IMR-90 (cell line): ENCODE results near the gene UBA1. TPM values are rescaled to one million over a fixed set of nuclear protein-coding genes. Genes with fewer than 3 reads are reported as not detected.

Experiments
- ATAC-seq: fragments of 200-7000 bp; cut with Tn5 transposase; 2 replicates; pipeline ENCODE4 v1.9.1; 2020; ENCODE audit warnings: low read depth, mild to moderate bottlenecking, moderate library complexity
- BruUV-seq: library from RNA; stranded (reverse); fragments of 400-500 nt; replicated peaks from 2 replicates; lab custom pipeline; 2021; lab: Mats Ljungman, UMichigan
- CTCF ChIA-PET: fragments of 300-600 bp; formaldehyde crosslinking; extraction: SDS; loops from one replicate; lab custom pipeline; 2021; ENCODE audit warnings: antibody characterized with exemption; lab: Yijun Ruan, JAX
- POLR2A ChIA-PET: fragments of 300-600 bp; sonication (Branson Sonifier 250); formaldehyde crosslinking; loops from one replicate; lab custom pipeline; 2022; ENCODE audit warnings: antibody characterized with exemption; ENCODE audit not compliant: unreplicated experiment; lab: Charles Lee
- DNase-seq: peaks from one replicate; pipeline ENCODE4 v3.0.0; 2013
- H2AFZ ChIP-seq: replicated peaks from 2 replicates; pipeline ENCODE3; 2013; ENCODE audit warnings: low read length, mild to moderate bottlenecking; ENCODE audit not compliant: poor library complexity
- H2AK5ac ChIP-seq: 2 replicates; pipeline ENCODE4 v1.6.1; 2013; ENCODE audit warnings: low read depth, low read length, inconsistent platforms
- H2AK9ac ChIP-seq: replicated peaks from 2 replicates; pipeline ENCODE3; 2013; ENCODE audit warnings: mild to moderate bottlenecking, low read depth, low read length, moderate library complexity; ENCODE audit not compliant: poor library complexity
- H2BK120ac ChIP-seq: 2 replicates; pipeline ENCODE4 v1.6.1; 2013; ENCODE audit warnings: low read depth, low read length, inconsistent platforms
- H2BK15ac ChIP-seq: 3 replicates; pipeline ENCODE4 v1.6.1; 2013; ENCODE audit warnings: low read depth, low read length, inconsistent platforms
- H2BK20ac ChIP-seq: 2 replicates; pipeline ENCODE4 v1.6.1; 2013; ENCODE audit warnings: low read depth, mild to moderate bottlenecking, inconsistent platforms, low read length, moderate library complexity
- H2BK5ac ChIP-seq: 2 replicates; pipeline ENCODE4 v1.6.1; 2013; ENCODE audit warnings: mild to moderate bottlenecking, low read depth, low read length, inconsistent platforms; ENCODE audit not compliant: poor library complexity, severe bottlenecking
- H3K14ac ChIP-seq: replicated peaks from 2 replicates; pipeline ENCODE4 v1.6.1; 2013; ENCODE audit warnings: low read depth, low read length, inconsistent platforms
- H3K18ac ChIP-seq: 2 replicates; pipeline ENCODE4 v1.6.1; 2013; ENCODE audit warnings: low read depth, low read length, control low read depth
- H3K23ac ChIP-seq: 2 replicates; pipeline ENCODE4 v1.6.1; 2013; ENCODE audit warnings: low read depth, low read length, inconsistent platforms
- H3K27ac ChIP-seq: 2 replicates; pipeline ENCODE4 v1.5.1; 2013; ENCODE audit warnings: mild to moderate bottlenecking, control low read depth, low read length; ENCODE audit not compliant: insufficient read depth
- H3K27me3 ChIP-seq: 2 replicates; pipeline ENCODE4 v1.6.1; 2013; ENCODE audit warnings: low read length; ENCODE audit not compliant: control insufficient read depth, insufficient read depth
- H3K36me3 ChIP-seq: 2 replicates; pipeline ENCODE4 v1.6.1; 2013; ENCODE audit warnings: low read length, mixed read lengths; ENCODE audit not compliant: control insufficient read depth, insufficient read depth
- H3K4ac ChIP-seq: 2 replicates; pipeline ENCODE4 v1.6.1; 2013; ENCODE audit warnings: low read depth, low read length, inconsistent platforms
- H3K4me1 ChIP-seq: 2 replicates; pipeline ENCODE4 v1.6.1; 2013; ENCODE audit warnings: low read length, mixed read lengths; ENCODE audit not compliant: control insufficient read depth, insufficient read depth
- H3K4me2 ChIP-seq: 2 replicates; pipeline ENCODE4 v1.6.1; 2013; ENCODE audit warnings: low read depth, mild to moderate bottlenecking, control low read depth, low read length, moderate library complexity
- H3K4me3 ChIP-seq: 2 replicates; pipeline ENCODE4 v1.5.1; 2013; ENCODE audit warnings: low read depth, mild to moderate bottlenecking, control low read depth, low read length, moderate library complexity; ENCODE audit not compliant: insufficient read depth
- H3K56ac ChIP-seq: 2 replicates; pipeline ENCODE4 v1.6.1; 2013; ENCODE audit warnings: low read length, inconsistent platforms; ENCODE audit not compliant: insufficient read depth; ENCODE audit errors: extremely low read depth
- H3K79me1 ChIP-seq, 2 experiments: 2 replicates each; pipeline ENCODE4 v1.6.1; 2013; ENCODE audit warnings: low read length in 2 of 2, inconsistent platforms in 1 of 2, low read depth in 1 of 2
- H3K9ac ChIP-seq: 2 replicates; pipeline ENCODE4 v1.6.1; 2013; ENCODE audit warnings: low read depth, low read length, control low read depth
- H3K9me1 ChIP-seq: 2 replicates; pipeline ENCODE4 v1.6.1; 2013; ENCODE audit warnings: low read length, inconsistent platforms; ENCODE audit not compliant: insufficient read depth
- H3K9me3 ChIP-seq: 2 replicates; pipeline ENCODE4 v1.6.1; 2013; ENCODE audit warnings: low read length; ENCODE audit not compliant: control insufficient read depth, insufficient read depth
- H4K20me1 ChIP-seq: 2 replicates; pipeline ENCODE4 v1.6.1; 2013; ENCODE audit warnings: low read length, inconsistent platforms; ENCODE audit not compliant: insufficient read depth
- H4K5ac ChIP-seq: 2 replicates; pipeline ENCODE4 v1.6.1; 2013; ENCODE audit warnings: mild to moderate bottlenecking, low read depth, low read length, control low read depth
- H4K8ac ChIP-seq, 2 experiments: 2 replicates each; pipeline ENCODE4 v1.6.1; 2013; ENCODE audit warnings: low read depth in 2 of 2, low read length in 2 of 2, control low read depth in 1 of 2, inconsistent platforms in 1 of 2
- H4K91ac ChIP-seq: 2 replicates; pipeline ENCODE4 v1.6.1; 2013; ENCODE audit warnings: low read depth, low read length, inconsistent platforms; ENCODE audit not compliant: insufficient read depth
- BHLHE40 ChIP-seq: fragments of 150-350 bp; IDR thresholded peaks from 2 replicates; pipeline ENCODE4 v1.6.1; 2016; ENCODE audit warnings: mild to moderate bottlenecking, low read depth, low read length
- CEBPB ChIP-seq: IDR thresholded peaks from 2 replicates; pipeline ENCODE4 v1.6.1; 2012; ENCODE audit warnings: low read depth, low read length, improper control_type of control experiment
- CHD1 ChIP-seq: IDR thresholded peaks from 2 replicates; pipeline ENCODE4 v1.6.1; 2012; ENCODE audit warnings: low read depth, low read length, improper control_type of control experiment
- CTCF ChIP-seq: conservative IDR thresholded peaks from 2 replicates; pipeline ENCODE4 v1.5.1; 2012; ENCODE audit warnings: mild to moderate bottlenecking, low read depth, low read length, improper control_type of control experiment
- MXI1 ChIP-seq: IDR thresholded peaks from 2 replicates; pipeline ENCODE4 v1.6.1; 2012; ENCODE audit warnings: low read depth, mild to moderate bottlenecking, low read length, moderate library complexity, borderline replicate concordance
- NFE2L2 ChIP-seq: fragments of 150-350 bp; IDR thresholded peaks from 2 replicates; pipeline ENCODE4 v1.6.1; 2016; ENCODE audit warnings: low read depth, mild to moderate bottlenecking, low read length
- WGBS, 2 experiments: methylation state at CpG; one replicate each; pipeline versions ENCODE4 v1.1.5 to v1.1.7; 2013; ENCODE audit warnings: missing lambda C conversion rate in 2 of 2; ENCODE audit not compliant: insufficient read length in 1 of 2; ENCODE audit errors: extremely low coverage in 2 of 2; 5-methylcytosine and 5-hydroxymethylcytosine counted together
- dilution Hi-C: fragments of 300-500 bp; cut with HindIII; formaldehyde crosslinking; loops from one replicate; pipeline ENCODE4 v1.14.3; 2018; ENCODE audit warnings: low sequenced_read_pairs; ENCODE audit not compliant: unreplicated experiment
- in situ Hi-C: fragments of 300-500 bp; cut with MboI; formaldehyde crosslinking; loops from 3 replicates; pipeline ENCODE4 v1.14.3; 2019; ENCODE audit warnings: low sequenced_read_pairs, inconsistent platforms, mixed read lengths
- intact Hi-C: fragments of 100-400 bp; cut with micrococcal nuclease; formaldehyde crosslinking; loops from 2 replicates; pipeline ENCODE4 v1.10.0; 2022
- polyA plus RNA-seq, 3 experiments: library from polyadenylated mRNA; depleted of rRNA; stranded (reverse); fragments of >200 nt; gene quantifications; 2 replicates each; pipeline ENCODE4 v1.2.3, GENCODE V29; 2012; ENCODE audit warnings: low replicate concordance in 1 of 3
- total RNA-seq: library from RNA; depleted of rRNA; stranded (reverse); fragments of >200 nt; gene quantifications from 2 replicates; pipeline ENCODE4 v1.2.3, GENCODE V29; 2012

Gene UBA1
- total and polyA plus RNA-seq, 2 of the 4 experiments (the other 2 are of a cell fraction), result 299 to 343 TPM

- Histone ChIP-seq H3K23ac (no peak overlapping the region), H3K9me3 (no peaks in the 10 kb centered on the region), H2AK9ac (no peak overlapping the region), H3K18ac (no peak overlapping the region), H3K4me2 (no peak overlapping the region), H4K8ac (no peak overlapping the region), H3K27ac (no peak overlapping the region), H3K9me1 (peaks cover 3% of the 10 kb centered on the region; the same call in 1 of the 2 replicates), H3K56ac (no peak overlapping the region), H2BK20ac (no peak overlapping the region), H2BK5ac (no peak overlapping the region), H3K14ac (no peak overlapping the region), H4K5ac (no peak overlapping the region), H4K91ac (no peak overlapping the region), H3K4me3 (no peak overlapping the region), H3K36me3 (peaks cover 30% of the 10 kb centered on the region), H2AFZ (no peak overlapping the region), H4K20me1 (peaks cover 3% of the 10 kb centered on the region; the same call in 1 of the 2 replicates), H3K4me1 (0 out of 2 replicates have a peak, but pooled peaks cover 1% of the 10 kb centered on the region), H2AK5ac (no peak overlapping the region), H3K4ac (no peak overlapping the region), H2BK120ac (no peak overlapping the region), H3K79me1 (peaks cover 5 to 7% of the 10 kb centered on the region in 2 experiments; a peak in 2 of 4 replicates), H3K27me3 (peaks cover 10% of the 10 kb centered on the region; the same call in 1 of the 2 replicates), H3K9ac (no peak overlapping the region), H2BK15ac (no peak overlapping the region)
- CTCF ChIA-PET, result no interaction called here
- BruUV-seq, result no TSS peak
- 80% methylated on average over 1 of the region's 5 CpGs; no CpG with 5 or more reads in 1 of the 2 experiments for WGBS, 2 experiments
- POLR2A ChIA-PET, result interaction anchor here (0.6 kb wide), 1 partner anchor 35 kb away, joined by 11 read pairs; no protein-coding TSS in a partner anchor
- DNase-seq, result no peak
- no peak for TF ChIP-seq CEBPB
- TF ChIP-seq BHLHE40, result no peak
- TF ChIP-seq MXI1, result no peak
- TF ChIP-seq CHD1, result no peak
- no peak for TF ChIP-seq NFE2L2
- no peak for TF ChIP-seq CTCF
- intact Hi-C loops (loop anchor here (5.0 kb wide), 1 partner anchor 152 kb away; no protein-coding TSS in a partner anchor), dilution Hi-C loops (no loop called here), in situ Hi-C loops (no loop called here)
- ATAC-seq, result no peak
Measured at GRCh38 chrX:47230136-47230868, 36.7 kb downstream of the UBA1 start.
